Ecto neural progenitor cell (in vitro differentiated cells): ENCODE measurements around the gene RAB31.

Experiments
- DNase-seq: peaks from one replicate; pipeline ENCODE4 v3.0.0-alpha.2; 2018; ENCODE audit warnings: low spot score

RAB31 gene

DNA sequence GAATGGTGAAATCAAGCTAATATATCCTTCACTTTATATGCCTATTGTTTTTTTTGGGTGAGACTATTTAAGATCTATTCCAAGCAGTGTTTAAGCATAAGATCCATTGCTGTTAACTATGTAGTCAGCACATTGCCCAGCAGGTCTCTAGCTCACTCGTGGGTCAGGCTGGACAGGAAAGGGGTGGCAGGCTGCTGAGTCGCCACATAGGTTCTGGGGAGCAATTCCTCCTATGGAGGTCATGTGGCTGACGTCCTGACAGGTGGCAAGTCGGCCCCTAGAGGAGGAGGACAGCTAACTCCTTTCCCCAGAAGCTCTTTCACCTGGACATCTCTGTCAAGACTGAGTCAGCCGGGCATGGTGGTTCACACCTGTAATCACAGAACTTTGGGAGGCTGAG lies 13.9 kb upstream of the RAB31 start:
- no peak for DNase-seq

DNA sequence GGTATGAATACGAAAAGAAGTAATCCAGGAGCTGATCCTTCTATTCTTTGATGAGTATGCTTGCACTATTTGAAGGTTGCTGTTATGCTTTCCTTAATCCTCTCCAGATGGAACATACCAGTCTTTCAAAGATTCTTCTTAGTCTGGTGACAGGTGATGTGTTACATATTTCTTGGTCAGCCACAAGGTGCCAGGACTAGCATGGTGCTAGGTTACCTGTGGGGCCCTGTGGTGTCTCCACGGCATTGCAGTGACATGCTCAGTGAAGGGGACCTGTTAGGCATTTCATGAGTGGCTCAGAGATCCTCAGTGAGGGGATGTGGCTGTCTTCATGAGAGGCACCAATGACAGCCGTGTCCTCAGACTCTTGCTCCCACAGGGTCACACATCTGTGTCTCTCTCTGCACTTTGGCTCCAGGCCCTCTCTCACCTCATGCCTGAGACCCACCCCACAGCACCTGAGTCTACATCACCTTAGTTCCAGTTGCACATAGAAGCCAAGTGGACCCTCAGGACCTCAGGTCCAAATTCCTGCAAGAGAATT lies 13.1 kb upstream of the RAB31 start:
- DNase-seq: no peak

DNA sequence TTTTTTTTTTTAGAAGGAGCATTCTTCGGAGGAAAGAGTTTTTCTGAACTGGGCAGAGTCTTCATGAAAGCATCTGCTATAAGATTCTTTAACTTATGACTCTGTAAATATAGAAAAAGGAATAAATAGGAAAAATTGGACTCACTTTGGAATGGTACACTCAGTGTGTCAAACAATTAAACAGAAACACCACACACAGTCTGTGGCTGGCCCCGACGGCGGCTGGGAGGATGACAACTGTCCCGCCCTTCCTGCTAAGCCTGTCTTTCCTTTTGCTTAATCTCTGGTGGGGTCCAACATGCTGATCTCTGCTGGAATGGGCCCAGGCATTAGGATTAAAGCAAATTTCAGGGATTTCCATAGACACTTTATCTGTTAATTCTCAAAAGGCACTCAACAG lies 12.5 kb upstream of the RAB31 start:
- DNase-seq: no peak

DNA sequence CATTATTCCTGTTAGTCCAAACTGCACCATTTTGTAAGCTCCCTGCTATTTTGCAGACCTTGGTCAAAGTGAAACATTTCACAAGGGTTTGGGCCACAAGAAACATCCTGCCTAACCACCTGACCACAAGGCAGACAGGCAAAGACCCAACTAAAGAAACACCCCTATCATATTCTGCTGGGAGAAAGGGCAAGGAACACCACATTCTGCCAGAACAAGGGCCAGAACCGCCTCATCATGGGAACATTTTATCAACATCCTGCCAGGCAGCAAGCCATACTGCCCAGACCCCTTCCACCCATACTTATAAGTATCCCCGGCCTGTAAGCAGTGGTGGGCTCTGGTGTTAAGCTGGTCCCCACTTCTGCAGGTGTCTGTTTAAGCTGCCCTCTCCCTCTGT lies 12.0 kb upstream of the RAB31 start:
- no peak for DNase-seq

DNA sequence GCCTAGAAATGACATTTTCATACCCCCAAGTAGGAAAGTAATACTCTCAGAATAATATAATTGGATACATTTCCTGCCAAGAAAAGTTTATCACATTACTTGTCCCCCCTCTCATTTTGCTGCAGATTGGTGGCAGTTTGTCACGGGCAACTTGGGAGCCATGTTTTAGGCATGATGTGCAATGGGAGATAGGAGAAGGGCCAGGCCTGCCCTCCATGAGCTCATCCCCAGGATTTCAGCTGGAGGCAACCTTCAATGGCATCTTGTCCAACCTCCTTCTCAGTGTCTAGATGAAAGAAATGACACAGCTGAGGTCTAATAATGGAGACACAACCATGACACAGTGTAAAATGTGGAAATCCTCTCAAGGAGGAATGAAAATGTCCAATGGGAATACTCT lies 11.4 kb upstream of the RAB31 start:
- no peak for DNase-seq

DNA sequence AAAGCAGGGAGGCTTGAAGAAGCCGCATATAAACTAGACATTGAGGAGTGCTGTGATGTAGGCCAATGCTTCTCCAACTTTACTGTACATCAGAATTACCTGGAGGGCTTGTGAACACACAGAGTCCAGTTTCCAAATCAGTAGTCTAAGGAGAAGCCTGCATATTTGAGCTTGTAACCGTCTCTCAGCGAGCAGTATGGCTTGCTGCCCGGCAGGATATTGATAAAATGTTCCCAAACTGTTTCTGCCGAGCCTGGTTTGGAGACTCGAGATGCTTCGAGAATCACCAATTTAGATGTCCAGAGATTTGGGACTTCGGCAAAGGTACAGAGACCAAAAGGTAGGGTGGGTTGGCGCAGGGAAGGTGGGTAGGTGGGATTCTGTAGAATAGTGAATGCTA lies 11.0 kb upstream of the RAB31 start:
- DNase-seq: no peak

DNA sequence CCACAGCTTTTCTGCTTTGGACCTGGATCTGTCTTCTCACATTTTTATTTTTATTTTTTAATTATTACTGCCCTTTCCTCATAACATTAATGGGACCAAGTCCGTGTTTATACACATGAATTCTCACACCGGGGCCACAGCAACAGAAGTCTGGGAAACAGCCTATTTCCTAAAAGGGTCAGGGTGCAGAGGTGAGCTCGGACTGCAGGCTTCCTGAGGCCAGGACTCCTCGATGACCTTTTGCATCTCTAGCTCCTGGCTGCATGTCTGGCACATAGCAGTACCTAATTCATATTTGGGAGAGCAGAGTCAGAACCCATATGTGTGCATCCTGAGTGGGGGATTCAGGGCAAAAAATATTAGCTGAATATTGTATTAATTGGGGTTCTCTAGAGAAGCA lies 9.6 kb upstream of the RAB31 start:
- DNase-seq: no peak

DNA sequence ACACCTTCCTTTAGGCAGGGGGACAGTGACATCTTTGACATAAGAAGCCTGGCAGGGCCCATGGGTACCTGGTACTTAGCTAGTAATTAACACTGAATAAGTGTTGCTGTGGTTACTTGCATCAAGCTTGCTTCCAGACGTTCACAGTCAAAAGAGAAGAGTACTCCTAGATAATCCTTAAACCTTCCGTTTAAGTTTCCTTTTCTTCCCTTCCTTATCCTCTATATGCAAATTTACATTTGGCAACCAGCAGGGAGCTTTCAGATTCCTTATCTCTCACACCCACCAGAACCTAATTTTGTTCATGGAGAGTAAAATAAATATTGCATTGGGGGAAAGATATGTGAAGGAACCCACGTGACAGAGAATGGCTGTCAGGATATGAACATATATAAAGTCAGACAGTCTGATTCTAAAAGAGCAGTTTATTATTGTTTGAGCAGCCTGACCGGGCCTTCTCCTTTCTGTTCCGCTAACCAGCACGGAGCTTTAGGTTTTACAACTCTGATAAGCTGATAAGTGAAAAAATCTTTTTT lies 7.8 kb upstream of the RAB31 start:
- no peak for DNase-seq

DNA sequence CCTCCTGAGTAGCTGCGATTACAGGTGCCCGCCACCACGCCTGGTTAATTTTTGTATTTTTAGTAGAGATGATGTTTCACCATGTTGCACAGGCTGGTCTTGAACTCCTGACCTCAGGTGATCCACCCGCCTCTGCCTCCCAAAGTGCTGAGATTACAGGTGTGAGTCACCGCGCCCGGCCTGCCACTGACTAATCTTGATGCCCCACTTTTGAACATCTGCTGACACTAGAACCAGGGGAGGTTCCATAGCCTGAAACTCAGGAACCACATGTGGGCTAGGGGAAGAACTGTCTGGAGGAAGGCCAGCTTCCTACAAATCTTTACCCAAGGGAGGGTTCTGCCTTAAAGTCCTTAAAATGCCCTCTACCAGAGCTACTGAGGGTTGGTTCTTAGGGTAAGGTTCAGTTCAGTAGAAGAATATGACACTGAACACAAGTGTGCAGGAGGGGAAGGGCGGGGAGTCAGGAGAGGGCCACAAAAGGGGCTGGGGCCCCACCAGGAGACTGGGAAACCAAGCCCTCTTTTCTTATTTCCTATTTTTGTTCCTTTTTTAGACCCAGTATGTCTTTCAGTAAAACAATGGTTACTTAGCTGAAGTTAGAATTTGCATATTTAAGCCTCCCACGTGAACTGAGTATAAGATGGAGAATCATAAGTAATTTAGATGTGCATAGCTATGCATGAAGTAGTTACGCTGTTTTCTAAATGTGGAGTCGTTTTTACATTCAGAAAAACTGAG lies 6.3 kb upstream of the RAB31 start:
- no peak for DNase-seq

DNA sequence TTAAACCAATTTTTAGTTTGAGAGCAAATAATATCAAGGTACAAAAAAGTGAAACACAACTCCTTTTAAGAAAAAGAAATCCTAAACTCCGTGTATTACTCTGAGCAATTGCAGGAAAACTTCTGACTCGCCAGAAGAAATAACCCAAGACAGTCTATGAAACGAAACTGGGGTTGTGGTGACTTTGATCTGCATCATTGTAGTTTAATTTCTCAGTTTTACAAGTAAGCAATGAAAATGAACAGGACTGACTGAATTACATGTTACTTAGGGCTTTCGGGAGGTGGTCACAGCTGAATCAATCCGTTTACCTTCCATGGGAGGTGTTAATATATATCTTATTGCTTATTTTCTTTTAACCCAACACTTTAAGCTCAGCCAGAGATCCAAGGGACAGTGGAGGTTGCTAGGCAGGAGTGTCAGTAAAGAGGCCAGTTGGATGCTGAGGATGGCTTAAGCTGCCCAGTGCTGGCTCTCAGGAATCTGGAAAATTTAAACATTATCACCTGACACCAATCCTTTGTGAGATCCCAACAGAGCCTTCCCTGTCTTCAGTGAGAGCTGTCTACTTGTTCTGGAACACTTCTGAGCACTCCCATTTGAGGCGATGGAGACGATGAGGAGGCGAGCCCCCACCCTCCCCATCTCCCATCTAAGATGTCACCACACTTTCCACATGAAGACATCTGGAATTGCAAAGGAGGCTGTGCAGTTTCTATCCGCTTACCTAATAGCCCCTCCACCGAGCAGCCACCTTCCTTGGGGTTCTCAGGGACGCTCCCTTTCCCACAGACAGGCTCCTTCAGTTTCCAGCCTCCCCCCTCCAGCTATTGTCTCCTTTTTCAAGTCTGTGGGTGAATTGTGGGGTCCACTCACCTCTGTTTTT lies 3.6 kb upstream of the RAB31 start:
- DNase-seq: no peak

DNA sequence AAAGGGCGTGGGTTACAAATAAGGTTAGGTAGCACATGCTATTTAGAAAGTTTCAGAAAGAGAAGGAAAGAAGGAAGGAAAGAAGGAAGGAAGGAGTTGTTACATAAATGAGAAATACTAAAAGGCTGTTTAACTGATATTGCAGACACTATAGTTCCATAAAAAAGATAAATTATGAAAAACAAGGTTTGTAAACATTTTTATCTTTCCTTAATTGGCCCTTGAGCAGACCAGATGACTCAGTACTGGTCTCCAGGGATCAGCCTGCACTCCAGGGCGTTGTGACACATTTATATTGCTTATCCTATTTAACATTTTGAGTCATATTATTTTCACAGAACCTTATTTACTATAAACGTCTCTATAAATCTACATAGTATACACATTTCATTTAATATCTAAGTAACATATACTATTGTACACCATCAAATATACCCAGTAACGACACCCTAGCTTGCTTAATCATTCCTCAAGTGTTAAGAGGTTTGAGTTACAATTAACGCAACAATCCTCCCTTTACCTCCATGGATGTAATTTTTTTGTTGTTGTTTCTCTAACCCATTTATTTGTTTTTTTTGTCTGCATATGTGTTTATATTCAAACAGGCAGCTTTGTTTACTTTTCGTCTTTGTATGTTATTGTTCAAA lies 2.8 kb upstream of the RAB31 start:
- DNase-seq: no peak

DNA sequence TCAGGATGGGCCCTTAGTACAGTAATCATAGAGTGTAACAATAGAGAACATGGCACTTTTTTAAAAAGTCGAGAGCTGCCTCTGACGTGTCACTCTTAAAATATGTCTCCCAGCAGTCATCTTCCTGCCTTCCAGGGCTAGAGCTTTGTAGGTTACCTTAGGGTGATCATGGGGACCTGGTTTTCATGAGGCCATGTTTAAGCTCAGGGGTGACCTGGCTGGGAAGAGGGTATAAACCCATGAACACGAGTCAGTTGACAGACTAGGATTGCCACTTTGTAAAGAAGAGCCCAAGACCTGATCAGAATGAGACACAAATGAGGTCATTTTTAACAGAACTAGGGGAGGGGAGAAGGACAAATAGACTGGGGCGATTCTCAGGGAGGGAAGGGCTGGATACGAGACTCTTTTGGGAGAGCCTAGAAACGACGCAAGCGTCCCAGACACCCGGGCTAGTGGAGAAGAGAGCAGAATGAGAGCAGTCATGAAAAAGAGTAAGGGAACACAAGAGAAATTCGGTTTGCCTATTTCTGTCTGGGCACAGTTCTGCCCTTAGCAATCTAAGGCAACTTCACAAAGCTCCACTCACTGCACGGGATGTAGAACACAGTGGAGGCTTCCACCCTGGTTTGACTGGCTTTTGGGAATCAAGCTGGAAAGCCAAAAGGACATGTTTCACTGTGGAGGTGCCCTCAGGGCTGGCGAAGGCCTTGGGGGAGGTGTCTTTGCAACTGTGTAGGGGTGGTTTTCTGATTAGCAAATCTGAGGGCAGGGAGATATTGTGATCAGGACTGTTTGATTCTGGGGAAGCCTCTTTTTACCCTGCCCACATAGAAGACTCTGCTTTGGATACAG lies 1.8 kb upstream of the RAB31 start:
- DNase-seq: no peak

DNA sequence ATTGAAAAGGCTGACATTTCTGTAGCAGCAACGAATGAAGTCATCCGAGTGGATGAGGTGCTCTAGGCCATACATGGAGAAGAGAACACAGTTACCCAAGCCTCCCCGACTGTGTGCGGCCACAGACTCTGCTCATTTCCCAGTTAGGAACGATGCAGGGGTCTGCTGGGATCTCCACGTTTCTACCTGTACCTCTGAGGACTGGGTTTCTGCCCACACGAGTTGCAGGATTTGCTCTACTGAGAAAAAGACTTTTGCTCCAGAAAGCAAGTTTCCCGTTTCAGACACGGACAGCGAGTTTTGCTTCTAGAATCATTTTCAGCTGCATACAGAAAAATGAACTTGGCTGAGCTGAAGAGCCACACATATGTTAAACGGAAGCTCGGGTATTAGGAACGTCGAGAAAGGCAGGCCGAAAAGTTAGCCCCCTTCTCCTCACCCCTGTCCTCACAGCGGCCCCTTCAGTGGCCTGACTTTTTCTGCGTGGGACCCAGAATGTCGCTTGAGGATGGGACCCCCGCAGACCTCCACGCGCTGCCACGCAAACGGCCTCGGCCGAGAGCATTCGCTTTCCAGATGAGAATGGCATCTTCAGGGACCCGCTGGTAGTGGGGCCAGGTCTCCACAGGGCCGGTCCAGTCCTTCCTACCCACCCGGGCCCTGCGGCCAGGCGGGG lies 582 bp upstream of the RAB31 start:
- DNase-seq: no peak

DNA sequence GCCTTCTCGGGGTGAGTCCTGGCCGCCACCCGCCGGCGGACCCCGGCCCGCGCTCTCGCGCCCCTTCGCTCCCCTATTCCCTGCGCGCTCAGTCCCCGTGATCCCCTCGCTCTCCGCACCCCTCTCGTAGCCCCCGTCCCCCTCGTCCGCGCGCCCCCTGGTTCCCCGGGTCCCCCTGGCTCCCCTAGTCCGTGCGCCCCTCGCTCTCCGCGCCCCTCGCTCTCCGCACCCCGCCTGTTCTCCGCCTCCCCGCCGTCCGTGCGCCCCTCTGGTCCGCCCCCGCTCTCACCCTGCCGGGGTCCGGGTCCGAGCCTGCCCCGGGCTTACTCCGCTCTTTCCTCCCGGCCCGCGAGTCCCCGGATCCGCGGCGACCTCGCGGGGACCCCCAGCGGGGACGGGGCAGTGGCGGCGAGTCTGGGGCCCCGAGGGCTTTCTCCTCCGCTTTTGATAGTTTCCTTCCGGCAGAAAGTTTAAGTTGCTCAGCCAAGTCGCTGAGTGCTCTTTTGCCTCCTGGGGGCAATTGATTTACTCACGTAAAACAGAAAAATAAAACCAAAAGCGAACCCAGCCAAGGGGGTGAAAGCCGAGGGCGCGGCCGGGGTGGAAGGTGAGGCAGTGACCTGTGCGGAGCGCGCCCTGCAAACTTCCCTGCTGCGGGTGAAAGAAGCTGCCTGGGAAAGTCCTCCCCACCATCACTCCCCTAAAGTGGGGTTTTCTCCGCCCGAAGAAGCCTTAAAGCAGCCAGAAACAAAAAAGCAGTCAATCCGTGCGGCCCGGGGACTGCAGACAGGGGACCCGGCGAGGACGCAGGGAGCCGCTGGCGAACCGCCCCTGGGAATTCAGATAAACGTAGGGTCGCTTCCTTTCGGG lies 568 bp downstream of the RAB31 start:
- DNase-seq: peak; percentile 58

DNA sequence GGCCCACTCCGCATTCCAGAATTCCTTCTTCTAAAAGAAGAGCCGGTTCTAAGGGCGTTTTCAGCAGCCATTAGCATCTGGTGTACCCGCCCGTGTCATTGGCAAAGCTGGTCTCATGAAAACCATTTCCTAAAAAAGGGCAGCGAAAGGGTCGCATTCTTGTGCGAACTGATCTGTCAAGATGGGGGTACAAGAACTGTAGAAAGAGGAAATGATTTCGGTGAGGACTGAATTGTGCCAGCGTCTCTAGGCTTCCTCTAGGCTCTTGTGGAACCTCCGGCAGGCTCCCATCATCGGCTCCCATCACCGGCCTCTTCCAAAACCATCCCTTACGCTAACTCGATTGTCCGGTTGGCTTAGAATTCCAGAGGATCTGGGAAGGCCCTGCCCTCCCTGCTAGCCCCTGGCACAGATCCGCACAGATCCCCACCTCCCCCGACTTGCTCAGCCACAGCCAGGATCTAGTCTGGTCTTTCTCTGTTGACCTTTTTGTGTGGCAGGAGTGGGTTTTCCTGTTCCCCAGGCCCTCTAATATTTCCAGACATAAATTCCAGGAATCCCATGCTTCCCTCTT lies 1.3 kb downstream of the RAB31 start:
- DNase-seq: peak; percentile 56

DNA sequence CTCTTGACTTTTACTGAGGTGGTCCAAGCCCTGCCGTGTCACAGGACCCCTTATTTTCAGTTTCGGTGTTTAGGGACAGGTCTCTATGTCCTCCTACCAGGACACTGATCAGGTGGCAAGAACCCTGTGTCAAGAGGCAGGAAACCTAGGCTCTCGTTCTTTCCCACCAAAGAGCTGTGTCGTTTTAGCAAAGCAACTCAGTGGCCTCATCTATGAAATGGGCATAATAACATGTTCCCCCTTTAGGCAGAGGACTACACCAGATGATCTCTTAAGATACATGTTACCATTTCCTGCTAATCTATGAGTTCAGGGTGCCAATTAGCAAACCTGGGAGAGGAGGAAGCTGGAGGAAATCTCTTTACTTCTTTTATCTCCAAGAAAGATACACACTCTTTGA lies 1.9 kb downstream of the RAB31 start:
- no peak for DNase-seq

DNA sequence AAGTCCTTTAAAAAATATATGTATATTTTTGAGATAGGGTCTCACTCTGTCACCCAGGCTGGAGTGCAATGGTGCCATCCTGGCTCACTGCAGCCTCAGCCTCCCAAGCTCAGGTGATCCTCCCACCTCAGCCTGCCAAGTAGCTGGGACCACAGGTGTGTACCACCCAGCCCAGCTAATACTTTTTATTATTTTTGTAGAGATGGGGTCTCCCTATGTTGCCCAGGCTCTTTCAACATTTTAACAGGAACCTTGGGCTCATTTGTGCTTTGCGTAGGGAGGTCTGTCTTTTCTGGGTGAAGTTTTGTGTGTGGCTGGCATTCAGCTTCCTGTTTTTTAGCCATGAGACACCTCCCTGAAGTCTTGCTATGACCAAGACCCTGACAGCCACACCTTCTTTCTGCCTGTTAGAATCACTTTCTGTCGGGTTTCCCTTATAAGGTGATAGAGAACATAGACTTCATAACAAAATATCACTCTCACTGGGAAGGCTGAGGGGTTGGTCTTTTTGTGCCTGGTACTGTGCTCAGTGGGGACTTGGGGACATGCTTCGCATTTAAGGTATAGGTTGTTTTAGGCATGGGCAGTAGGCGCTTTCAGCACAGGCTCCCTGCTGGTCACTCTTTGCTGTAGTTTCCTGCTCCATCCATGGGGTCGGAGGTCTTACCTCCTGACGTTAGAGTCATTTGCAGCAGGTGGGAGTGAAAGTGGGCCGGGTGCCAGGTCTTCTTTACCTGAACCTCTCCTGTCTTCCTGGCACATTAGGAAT lies 3.4 kb downstream of the RAB31 start:
- DNase-seq: no peak

DNA sequence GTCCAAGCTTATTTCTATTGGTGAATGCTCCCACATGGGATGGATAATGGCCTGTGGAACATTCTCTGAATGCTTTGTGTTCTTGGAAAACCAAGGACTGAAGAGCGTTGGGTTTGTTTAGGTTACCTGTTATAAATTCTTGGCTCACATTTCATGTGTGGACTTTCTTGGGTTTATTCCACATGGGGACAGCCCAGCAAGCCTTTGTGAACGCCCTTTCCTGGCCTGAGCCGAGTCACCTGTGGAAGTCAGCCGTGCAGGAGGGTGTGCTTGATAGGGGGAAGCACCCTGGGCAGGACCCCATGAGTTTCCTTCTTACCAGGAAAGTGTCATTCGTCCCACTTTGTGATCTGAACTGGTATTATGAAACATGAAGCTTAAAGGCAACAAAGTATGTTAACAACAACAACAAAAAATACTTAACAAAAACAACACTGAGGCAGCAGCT lies 4.1 kb downstream of the RAB31 start:
- no peak for DNase-seq

DNA sequence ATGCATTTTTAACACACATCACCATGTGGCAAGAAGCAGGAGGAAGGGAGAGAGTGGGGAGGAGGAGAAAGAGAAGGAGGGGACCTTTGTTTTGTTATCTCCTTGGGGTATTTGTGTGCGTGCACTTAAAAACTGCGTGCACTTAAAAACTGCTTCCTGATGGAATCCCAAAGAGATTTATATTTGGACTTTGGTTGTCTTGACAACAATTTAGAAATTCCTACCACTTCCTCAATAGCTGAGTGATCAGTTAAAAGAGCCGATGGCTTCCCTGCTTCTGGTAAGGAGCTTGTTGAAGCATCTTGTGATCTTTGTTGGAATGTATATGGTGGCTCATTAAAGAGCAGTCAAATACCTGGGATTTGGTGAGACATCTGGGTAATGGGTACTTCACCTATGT lies 4.5 kb downstream of the RAB31 start:
- no peak for DNase-seq
